Endothelial cell of coronary artery (primary cell): ENCODE data around the gene SUMO1. TPM values are rescaled to one million over a fixed set of nuclear protein-coding genes. Genes with fewer than 3 reads are reported as not detected.

Experiments
- total RNA-seq: library from RNA; depleted of rRNA; stranded (reverse); fragments of >200 nt; gene quantifications from 2 replicates; pipeline ENCODE4 v1.2.3, GENCODE V29; 2014

SUMO1 gene
- 96.3 and 104 TPM in 2 replicates for total RNA-seq

GRCh38 chr2:202238234-202239197 is at the start of gene SUMO1:
Gene SUMO1 (minus strand): TSS chr2:202238597. CDS start chr2:202238451, 146 bp downstream.

GRCh38 chr2:202265467-202266277 is 27.3 kb upstream of the SUMO1 start, which contains the start of gene NOP58:
Gene NOP58 (plus strand): TSS chr2:202265763. CDS start chr2:202265942, 179 bp downstream.

Other genes with a start within 250 kb of the SUMO1 start
- 0.36 and 0.85 TPM in 2 replicates for gene FZD7, start 204.7 kb downstream of the SUMO1 start, total RNA-seq
- gene KIAA2012, start 165.3 kb downstream of the SUMO1 start, total RNA-seq = not detected in 2 replicates
- 58.2 and 66.0 TPM in 2 replicates for gene NOP58, start 27.2 kb upstream of the SUMO1 start, total RNA-seq
- gene BMPR2, start 137.7 kb upstream of the SUMO1 start, total RNA-seq = 29.6 and 32.5 TPM in 2 replicates